NB4 (cell line): ENCODE results near the gene CNTLN.

Source experiments
- DNase-seq: peaks from one replicate; pipeline ENCODE4 v3.0.0; 2010; ENCODE audit warnings: low read depth
- H3K4me3 ChIP-seq: one replicate; pipeline ENCODE4 v1.5.1; 2011; ENCODE audit warnings: mild to moderate bottlenecking, low read depth, low read length, moderate library complexity
- CTCF ChIP-seq: IDR thresholded peaks from one replicate; pipeline ENCODE4 v1.5.1; 2012; ENCODE audit warnings: low read depth, low read length
- MAX ChIP-seq: IDR thresholded peaks from 2 replicates; pipeline ENCODE4 v1.6.1; 2011; ENCODE audit warnings: low read depth, low read length
- MYC ChIP-seq: IDR thresholded peaks from 2 replicates; pipeline ENCODE4 v1.6.1; 2011; ENCODE audit warnings: low read depth, low read length
- POLR2A ChIP-seq: IDR thresholded peaks from 2 replicates; pipeline ENCODE4 v1.6.1; 2011; ENCODE audit warnings: mild to moderate bottlenecking; ENCODE audit not compliant: insufficient read length; ENCODE audit errors: extremely low read depth

CNTLN gene

GRCh38 chr9:17166346-17166745 lies 31.5 kb downstream of the CNTLN start:
- no peak overlapping the region for H3K4me3 ChIP-seq
- TF ChIP-seq MAX (no peak), CTCF (no peak)
- no peak for DNase-seq

GRCh38 chr9:17171309-17172094 lies 36.7 kb downstream of the CNTLN start:
- H3K4me3 ChIP-seq, result no peak overlapping the region
- DNase-seq, result peak; percentile 29
- TF ChIP-seq POLR2A, result no peak
- no peak for TF ChIP-seq MAX
- TF ChIP-seq CTCF, result no peak
- TF ChIP-seq MYC, result no peak

DNA sequence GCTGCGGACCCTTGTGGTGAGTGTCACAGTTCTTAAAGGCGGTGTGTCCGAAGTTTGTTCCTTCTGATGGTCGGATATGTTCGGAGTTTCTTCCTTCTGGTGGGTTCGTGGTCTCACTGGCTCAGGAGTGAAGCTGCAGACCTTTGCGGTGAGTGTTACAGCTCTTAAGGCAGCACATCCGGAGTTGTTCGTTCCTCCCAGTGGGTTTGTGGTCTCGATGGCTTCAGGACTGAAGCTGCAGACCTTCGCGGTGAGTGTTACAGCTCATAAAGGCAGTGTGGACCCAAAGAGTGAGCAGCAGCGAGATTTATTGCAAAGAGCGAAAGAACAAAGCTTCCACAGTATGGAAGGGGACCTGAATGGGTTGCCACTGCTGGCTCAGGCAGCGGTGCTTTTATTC lies 42.7 kb downstream of the CNTLN start:
- H3K4me3 ChIP-seq, result peak overlapping the region; percentile 64
- 0 out of 2 replicates have a peak, but pooled peaks have one; percentile 4 for TF ChIP-seq MAX
- peak; percentile 96 for DNase-seq

DNA sequence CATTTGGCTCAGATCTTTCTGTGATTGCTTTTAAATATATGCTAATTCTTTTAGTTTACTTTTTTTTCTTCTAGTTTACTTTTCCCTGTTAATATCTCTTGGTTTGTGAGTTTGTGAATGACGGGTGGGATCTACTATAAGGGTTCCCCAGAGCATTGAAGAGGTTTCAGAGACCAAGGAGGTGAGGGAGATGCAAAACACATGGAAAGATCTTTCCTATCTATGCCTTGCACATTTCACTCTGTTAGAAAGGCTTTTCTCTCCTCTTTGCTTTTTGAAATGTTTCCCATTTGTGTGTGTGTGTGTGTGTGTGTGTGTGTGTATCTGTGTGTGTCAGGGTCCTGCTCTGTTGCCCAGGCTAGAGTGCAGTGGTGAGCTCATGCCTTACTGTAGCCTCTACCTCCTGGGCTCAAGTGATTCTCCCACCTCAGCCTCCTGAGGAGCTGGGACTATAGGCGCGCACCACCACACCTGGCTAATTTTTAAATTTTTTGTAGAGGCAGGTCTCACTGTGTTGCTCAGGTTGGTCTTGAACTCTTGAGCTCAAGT lies 50.7 kb downstream of the CNTLN start:
- no peak overlapping the region for H3K4me3 ChIP-seq
- no peak for DNase-seq
- TF ChIP-seq MYC (no peak), MAX (no peak), POLR2A (no peak), CTCF (no peak)

DNA sequence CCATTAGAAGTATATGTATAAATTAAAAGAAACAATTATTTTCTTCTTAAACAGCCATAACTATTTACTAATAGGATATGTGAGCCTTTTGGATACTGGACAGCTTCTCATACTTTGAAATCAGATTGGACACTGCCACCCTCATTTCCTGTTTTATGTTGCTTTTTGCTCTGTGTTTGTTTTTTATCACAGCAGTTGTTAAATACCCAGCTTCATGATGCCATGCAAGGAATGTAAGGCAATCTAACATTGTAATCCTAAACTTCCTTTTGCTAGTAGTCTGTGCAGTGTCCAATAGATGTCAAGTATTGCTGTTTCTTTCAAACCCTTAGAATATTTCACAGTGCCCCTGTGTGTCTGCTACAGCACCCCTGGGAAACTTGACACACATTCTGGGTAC lies 56.2 kb downstream of the CNTLN start:
- no peak overlapping the region for H3K4me3 ChIP-seq
- no peak for TF ChIP-seq CTCF
- no peak for TF ChIP-seq MYC
- TF ChIP-seq POLR2A, result no peak
- TF ChIP-seq MAX, result no peak

GRCh38 chr9:17204611-17205152 lies 69.8 kb downstream of the CNTLN start:
- H3K4me3 ChIP-seq, result no peak overlapping the region
- TF ChIP-seq POLR2A, result no peak
- TF ChIP-seq MAX, result no peak
- TF ChIP-seq MYC, result no peak
- TF ChIP-seq CTCF, result no peak
- no peak for DNase-seq

More for the DNA sequence above, 56.2 kb downstream of the CNTLN start:
- no peak for DNase-seq
